UCSD-AML1 (cell line): Measurements from ENCODE around the gene WEE1.
"Not testable (repeated sequence)": the region's sequence is repeated elsewhere in the genome, so short reads cannot be mapped to it uniquely, and the experiment has no call there.

Experiments used
- DNase-seq: peaks from one replicate; lab custom pipeline; 2025; ENCODE audit not compliant: unreplicated experiment; lab: John Stamatoyannopoulos, UW

Gene WEE1

GRCh38 chr11:9573052-9573774 is at the start of gene WEE1:
Gene WEE1, plus strand, starts transcription at chr11:9573670. Its CDS starts 264 bp downstream, at chr11:9573934.
- peak; percentile 98 for DNase-seq

- no peak for DNase-seq
These were observed 49.5 kb upstream of the WEE1 start for GRCh38 chr11:9524001-9524400.

GRCh38 chr11:9525116-9525515 is 48.4 kb upstream of the WEE1 start:
- DNase-seq = no peak

- DNase-seq = no peak
These were observed 45.9 kb upstream of the WEE1 start for GRCh38 chr11:9527481-9528135.

GRCh38 chr11:9528136-9528501 is 45.4 kb upstream of the WEE1 start:
- DNase-seq = no peak

GRCh38 chr11:9528573-9529333 is 44.7 kb upstream of the WEE1 start:
- no peak for DNase-seq

- DNase-seq = no peak
These were observed 44.2 kb upstream of the WEE1 start for GRCh38 chr11:9529334-9529650.

GRCh38 chr11:9530020-9530621 is 43.3 kb upstream of the WEE1 start:
- DNase-seq = no peak

GRCh38 chr11:9530901-9531625 is 42.4 kb upstream of the WEE1 start:
- DNase-seq = no peak

- DNase-seq = no peak
These were observed 40.4 kb upstream of the WEE1 start for GRCh38 chr11:9533058-9533457.

GRCh38 chr11:9533736-9534473 is 39.6 kb upstream of the WEE1 start:
- no peak for DNase-seq

- peak; percentile 75 for DNase-seq
These were observed 38.2 kb upstream of the WEE1 start for GRCh38 chr11:9535189-9535781.

GRCh38 chr11:9538548-9538947 is 34.9 kb upstream of the WEE1 start:
- DNase-seq = no peak

GRCh38 chr11:9549216-9549615 is 24.3 kb upstream of the WEE1 start:
- DNase-seq = not testable (repeated sequence)

- DNase-seq = no peak
These were observed 23.3 kb upstream of the WEE1 start for GRCh38 chr11:9550191-9550628.

- no peak for DNase-seq
These were observed 12.0 kb upstream of the WEE1 start for GRCh38 chr11:9561279-9561982.

- no peak for DNase-seq
These were observed 10.8 kb upstream of the WEE1 start for GRCh38 chr11:9562716-9563115.

GRCh38 chr11:9563196-9563730 is 10.2 kb upstream of the WEE1 start:
- DNase-seq = no peak
